GM12865 (cell line): ENCODE data around the gene TBATA.

Source experiments
- DNase-seq: peaks from one replicate; pipeline ENCODE4 v3.0.0; 2010; ENCODE audit warnings: low read depth
- H3K4me3 ChIP-seq: 2 replicates; pipeline ENCODE4 v1.5.1; 2011; ENCODE audit warnings: mild to moderate bottlenecking, low read depth, low read length, control low read depth
- TF ChIP-seq, protein P1 (sequence below): IDR thresholded peaks from 2 replicates; pipeline ENCODE4 v1.5.1; 2011; ENCODE audit warnings: low read length, control low read depth, low read depth, inconsistent platforms; ENCODE audit not compliant: insufficient read depth; ENCODE audit errors: missing control alignments

TBATA gene

DNA sequence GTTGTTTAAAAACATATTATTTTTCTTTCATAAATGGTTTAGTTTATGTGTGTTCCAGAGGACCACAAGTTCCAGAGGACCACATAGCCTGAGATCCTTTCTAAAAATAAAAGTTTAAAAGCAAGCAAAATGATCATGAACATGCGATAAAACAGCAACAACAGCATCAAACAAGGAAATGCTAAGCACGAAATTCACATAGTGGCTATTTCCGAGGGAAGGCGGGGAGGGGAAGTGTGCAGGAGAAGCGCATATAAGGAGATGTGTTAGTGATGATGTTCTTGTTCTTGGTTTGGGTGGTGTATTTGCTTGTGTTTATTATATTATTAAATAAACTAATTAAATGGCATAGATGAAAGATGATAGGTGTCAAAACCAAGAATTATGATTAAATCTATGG is 1.2 kb downstream of the TBATA start:
- TF ChIP-seq, protein P1, sequence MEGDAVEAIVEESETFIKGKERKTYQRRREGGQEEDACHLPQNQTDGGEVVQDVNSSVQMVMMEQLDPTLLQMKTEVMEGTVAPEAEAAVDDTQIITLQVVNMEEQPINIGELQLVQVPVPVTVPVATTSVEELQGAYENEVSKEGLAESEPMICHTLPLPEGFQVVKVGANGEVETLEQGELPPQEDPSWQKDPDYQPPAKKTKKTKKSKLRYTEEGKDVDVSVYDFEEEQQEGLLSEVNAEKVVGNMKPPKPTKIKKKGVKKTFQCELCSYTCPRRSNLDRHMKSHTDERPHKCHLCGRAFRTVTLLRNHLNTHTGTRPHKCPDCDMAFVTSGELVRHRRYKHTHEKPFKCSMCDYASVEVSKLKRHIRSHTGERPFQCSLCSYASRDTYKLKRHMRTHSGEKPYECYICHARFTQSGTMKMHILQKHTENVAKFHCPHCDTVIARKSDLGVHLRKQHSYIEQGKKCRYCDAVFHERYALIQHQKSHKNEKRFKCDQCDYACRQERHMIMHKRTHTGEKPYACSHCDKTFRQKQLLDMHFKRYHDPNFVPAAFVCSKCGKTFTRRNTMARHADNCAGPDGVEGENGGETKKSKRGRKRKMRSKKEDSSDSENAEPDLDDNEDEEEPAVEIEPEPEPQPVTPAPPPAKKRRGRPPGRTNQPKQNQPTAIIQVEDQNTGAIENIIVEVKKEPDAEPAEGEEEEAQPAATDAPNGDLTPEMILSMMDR: no peak
- no peak for DNase-seq
- H3K4me3 ChIP-seq: no peak overlapping the region

GRCh38 chr10:70782746-70783680 is 2.2 kb downstream of the TBATA start:
- TF ChIP-seq, protein P1: no peak
- no peak for DNase-seq
- no peak overlapping the region for H3K4me3 ChIP-seq

DNA sequence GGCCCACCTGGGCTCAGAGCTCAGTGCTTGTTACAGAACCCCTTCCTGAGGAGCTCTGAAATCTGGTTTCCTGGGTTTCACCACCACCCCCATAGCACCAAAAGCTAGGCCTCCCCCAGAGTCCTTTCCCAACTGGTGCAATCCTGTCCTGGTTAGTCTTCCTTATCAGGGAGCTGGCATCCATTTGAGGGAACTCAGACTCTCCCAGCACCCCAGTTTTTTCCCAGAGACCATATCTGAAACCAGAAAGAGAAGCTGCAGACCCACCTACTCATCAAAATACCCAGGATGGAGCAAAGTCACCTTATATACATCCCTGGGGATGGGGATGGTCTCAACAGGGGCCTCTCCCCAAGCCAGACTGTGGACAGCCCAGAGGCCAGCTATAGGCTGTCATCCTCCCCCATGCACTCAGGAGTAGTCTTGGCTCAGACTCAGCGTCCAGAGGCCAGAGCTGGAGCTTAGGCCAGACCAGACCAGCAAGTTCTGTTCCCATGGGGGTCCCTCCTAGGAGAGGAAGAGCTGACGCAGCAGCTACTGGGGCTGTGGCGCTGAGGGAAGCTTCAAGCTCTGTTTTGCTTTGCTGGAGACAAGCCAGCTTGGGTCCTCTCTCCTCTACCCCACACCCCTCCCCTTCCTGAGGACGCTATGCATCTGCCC is 3.0 kb downstream of the TBATA start:
- H3K4me3 ChIP-seq: no peak overlapping the region
- DNase-seq: no peak
- TF ChIP-seq, protein P1: no peak

- TF ChIP-seq, protein P1: no peak
- no peak overlapping the region for H3K4me3 ChIP-seq
- no peak for DNase-seq
These were observed 3.6 kb downstream of the TBATA start for GRCh38 chr10:70781461-70782051.

GRCh38 chr10:70780772-70781171 is 4.4 kb downstream of the TBATA start:
- TF ChIP-seq, protein P1: no peak
- no peak for DNase-seq
- H3K4me3 ChIP-seq: no peak overlapping the region

DNA sequence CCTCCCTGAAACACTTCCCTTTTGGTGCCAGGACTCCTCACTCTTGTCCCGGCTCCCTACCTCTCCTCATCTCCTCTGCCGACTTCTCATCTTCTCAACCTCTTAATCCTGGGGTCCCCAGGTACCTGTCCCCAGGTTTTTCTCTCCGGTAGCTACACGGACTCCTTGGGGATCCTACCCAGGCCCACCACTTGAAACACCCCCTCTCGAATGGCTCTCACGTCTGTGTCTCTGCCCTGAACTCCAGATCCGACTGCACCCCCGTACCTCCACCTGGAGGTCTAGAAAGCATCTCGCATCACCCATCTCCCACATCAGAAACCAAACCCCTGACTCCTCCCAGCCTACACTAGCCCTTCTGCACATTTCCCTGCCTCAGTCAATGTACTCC is 4.8 kb downstream of the TBATA start:
- no peak for DNase-seq
- no peak overlapping the region for H3K4me3 ChIP-seq
- TF ChIP-seq, protein P1: no peak
